COLO668 (cell line): Measurements from ENCODE around the gene OGDH.
"Not testable (repeated sequence)": the region's sequence is repeated elsewhere in the genome, so short reads cannot be mapped to it uniquely, and the experiment has no call there.

Source experiments
- DNase-seq: peaks from one replicate; lab custom pipeline; 2025; ENCODE audit not compliant: unreplicated experiment; lab: John Stamatoyannopoulos, UW

Gene OGDH

GRCh38 chr7:44580945-44581878 is 25.2 kb upstream of the OGDH start:
- peak; percentile 58 for DNase-seq

- peak; percentile 100 for DNase-seq
Measured at GRCh38 chr7:44581879-44582603, 24.4 kb upstream of the OGDH start, which contains the start of gene TMED4. Gene TMED4 (minus strand): TSS chr7:44582231. CDS start chr7:44582206, 25 bp downstream.

GRCh38 chr7:44583146-44583865 is 23.1 kb upstream of the OGDH start:
- no peak for DNase-seq

GRCh38 chr7:44587843-44588711 is 18.4 kb upstream of the OGDH start:
- peak; percentile 64 for DNase-seq

GRCh38 chr7:44590910-44591309 is 15.5 kb upstream of the OGDH start:
- DNase-seq: no peak

GRCh38 chr7:44595934-44596635 is 10.3 kb upstream of the OGDH start:
- DNase-seq: no peak

- DNase-seq: not testable (repeated sequence)
Measured at GRCh38 chr7:44597181-44597580, 9.2 kb upstream of the OGDH start.

- no peak for DNase-seq
Measured at GRCh38 chr7:44599222-44599621, 7.2 kb upstream of the OGDH start.

GRCh38 chr7:44602576-44602910 is 3.9 kb upstream of the OGDH start:
- DNase-seq: no peak

- DNase-seq: peak; percentile 25
Measured at GRCh38 chr7:44603193-44603592, 3.2 kb upstream of the OGDH start.

- DNase-seq: no peak
Measured at GRCh38 chr7:44604941-44605340, 1.5 kb upstream of the OGDH start.

- no peak for DNase-seq
Measured at GRCh38 chr7:44607141-44608068, 978 bp downstream of the OGDH start.

GRCh38 chr7:44608916-44609648 is 2.7 kb downstream of the OGDH start:
- DNase-seq: no peak

GRCh38 chr7:44609829-44610228 is 3.4 kb downstream of the OGDH start:
- DNase-seq: no peak

GRCh38 chr7:44615149-44615611 is 8.8 kb downstream of the OGDH start:
- DNase-seq: no peak

- no peak for DNase-seq
Measured at GRCh38 chr7:44615793-44616192, 9.4 kb downstream of the OGDH start.

- DNase-seq: no peak
Measured at GRCh38 chr7:44616545-44616944, 10.1 kb downstream of the OGDH start.
